Activated CD8-positive, alpha-beta memory T cell treated with anti-CD3 and anti-CD28 coated beads, Interleukin-2, amount 50 U/mL, for 1 hour (primary cell): ENCODE measurements around the gene LYSMD1.
"Not testable (repeated sequence)": the region's sequence is repeated elsewhere in the genome, so short reads cannot be mapped to it uniquely, and the experiment has no call there.

ENCODE experiments used
- DNase-seq: peaks from one replicate; pipeline ENCODE4 v3.0.0-alpha.2; 2020; ENCODE audit errors: extremely low read depth

LYSMD1 gene, protein sequence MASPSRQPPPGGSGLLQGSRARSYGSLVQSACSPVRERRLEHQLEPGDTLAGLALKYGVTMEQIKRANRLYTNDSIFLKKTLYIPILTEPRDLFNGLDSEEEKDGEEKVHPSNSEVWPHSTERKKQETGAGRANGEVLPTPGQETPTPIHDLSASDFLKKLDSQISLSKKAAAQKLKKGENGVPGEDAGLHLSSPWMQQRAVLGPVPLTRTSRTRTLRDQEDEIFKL

DNA sequence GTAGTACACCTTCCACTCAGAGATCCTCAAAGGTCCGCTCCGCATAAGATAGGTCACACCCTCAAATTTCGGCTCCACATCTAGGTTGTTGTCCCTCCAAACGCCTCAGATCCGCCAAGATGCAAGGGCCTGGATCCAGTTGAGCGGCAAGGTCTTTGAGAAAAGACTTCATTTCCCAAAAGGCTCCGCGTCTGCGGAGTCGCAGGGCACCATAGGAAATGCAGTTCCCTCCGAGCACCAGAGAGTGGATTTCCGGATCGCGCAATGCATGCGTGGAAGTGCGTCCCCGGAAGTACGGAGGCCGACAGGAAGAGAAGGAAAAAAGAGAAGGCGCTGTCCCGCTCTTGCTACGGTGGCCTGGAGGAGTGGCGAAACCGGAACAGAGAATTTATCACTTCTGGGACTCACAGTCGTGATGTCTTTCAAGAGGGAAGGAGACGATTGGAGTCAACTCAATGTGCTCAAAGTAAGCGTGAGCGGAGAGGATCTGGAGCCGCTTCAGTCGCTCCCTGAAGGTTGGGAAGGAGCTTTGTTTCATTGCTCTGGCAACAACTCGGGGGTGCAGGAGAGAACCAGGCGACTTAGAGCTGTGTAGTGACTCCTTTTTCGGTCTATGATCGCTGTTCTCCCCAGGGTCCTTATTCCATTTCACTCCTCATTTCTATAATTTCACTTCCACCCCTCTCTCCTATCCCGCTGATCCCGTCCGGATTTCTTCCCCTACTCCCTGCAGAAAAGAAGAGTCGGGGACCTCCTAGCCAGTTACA, at the start of gene LYSMD1, which contains the start of gene SCNM1:
LYSMD1 (minus strand) TSS at position 165 of the 767 bp plus-strand sequence. CDS start 644 bp downstream, outside the sequence.
SCNM1 (plus strand) TSS at position 407 of the 767 bp plus-strand sequence; CDS start at position 416, 9 bp downstream.
- peak; percentile 90 for DNase-seq

DNA sequence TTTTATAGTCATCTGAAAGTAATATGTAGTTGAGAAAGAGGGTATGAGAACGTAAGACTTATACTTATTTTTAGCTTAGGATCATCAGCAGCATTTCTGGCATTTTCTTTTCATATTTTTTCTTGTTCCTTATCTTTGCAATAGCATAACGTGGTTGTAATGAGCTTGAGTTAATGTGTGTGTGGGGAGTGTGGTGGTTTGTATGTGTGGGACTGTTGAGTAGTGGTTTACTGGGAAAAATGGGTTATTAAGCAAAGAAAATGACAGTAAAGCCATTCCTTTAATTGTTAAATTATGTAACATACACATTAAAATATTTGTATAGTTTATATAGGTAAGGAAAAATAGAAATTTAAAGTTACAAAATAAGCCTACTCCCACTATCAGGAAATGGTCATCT, 47.9 kb upstream of the LYSMD1 start:
- DNase-seq = no peak

DNA sequence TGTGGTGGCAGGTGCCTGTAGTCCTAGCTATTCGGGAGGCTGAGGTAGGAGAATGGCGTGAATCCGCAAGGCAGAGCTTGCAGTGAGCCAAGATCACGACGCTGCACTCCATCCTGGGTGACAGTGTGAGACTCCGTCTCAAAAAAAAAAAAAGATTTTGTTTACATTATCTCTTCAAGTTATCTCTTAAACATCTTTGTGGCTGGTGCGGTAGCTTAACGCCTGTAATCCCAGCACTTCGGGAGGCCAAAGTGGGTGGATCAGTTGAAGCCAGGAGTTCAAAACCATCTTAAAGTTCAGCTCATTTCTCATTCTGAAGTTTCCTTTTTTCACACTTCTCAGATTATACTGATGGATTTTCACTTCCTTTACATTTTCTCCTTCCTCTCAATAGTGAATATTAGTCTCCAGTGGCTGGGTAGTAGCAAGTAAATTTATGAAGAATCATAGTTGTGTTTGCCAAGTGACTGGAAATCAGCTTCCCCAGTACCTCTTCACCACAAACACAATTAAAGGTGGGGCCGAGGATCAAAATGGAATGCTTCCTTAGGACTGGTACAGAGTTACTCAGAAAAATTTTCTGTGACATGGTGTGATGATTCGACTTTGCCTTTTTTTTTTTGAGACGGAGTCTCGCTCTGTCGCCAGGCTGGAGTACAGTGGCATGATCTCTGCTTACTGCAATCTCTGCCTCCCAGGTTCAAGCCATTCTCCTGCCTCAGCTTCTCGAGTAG, 46.4 kb upstream of the LYSMD1 start:
- DNase-seq = no peak

DNA sequence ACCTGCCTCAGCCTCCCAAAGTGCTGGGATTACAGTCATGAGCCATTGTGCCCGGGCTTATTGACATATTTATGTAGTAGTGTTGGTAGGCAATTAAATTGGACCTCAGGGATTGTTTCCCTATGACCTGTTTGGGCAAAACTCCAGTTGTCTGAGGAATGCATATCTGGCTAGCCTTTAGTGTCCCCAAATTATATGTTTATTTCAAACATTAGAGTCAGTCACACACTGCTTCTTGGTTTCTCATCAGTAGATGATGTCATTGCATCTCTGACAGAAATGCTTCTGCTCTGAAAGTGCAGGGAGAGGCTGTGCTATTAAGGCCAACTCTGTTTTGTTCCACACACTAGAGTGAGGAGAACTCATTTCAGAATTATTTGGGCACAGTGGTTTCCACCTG, 45.1 kb upstream of the LYSMD1 start:
- no peak for DNase-seq

DNA sequence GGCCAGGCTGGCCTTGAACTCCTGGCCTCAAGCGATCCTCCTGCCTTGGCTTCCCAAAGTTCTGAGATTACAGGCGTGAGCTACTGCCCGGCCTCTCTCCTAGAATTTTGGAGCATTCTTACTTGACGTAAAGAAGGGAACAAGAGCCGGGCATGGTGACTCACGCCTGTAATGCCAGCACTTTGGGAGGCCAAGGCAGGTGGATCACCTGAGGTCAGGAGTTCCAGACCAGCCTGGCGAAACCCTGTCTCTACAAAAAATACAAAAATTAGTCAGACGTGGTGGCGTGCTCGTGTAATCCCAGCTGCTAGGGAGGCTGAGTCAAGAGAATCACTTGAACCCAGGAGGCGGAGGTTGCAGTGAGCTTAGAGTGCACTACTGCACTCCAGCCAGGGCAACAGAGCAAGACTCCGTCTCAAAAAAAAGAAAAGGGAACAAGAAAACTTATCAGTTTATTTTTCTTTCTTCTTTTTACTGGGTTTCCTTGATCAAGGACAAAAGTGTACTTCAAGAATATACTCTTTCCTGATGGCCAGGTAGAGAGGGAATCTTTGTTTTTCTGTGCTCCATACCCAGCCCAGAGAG, 39.8 kb upstream of the LYSMD1 start:
- not testable (repeated sequence) for DNase-seq

DNA sequence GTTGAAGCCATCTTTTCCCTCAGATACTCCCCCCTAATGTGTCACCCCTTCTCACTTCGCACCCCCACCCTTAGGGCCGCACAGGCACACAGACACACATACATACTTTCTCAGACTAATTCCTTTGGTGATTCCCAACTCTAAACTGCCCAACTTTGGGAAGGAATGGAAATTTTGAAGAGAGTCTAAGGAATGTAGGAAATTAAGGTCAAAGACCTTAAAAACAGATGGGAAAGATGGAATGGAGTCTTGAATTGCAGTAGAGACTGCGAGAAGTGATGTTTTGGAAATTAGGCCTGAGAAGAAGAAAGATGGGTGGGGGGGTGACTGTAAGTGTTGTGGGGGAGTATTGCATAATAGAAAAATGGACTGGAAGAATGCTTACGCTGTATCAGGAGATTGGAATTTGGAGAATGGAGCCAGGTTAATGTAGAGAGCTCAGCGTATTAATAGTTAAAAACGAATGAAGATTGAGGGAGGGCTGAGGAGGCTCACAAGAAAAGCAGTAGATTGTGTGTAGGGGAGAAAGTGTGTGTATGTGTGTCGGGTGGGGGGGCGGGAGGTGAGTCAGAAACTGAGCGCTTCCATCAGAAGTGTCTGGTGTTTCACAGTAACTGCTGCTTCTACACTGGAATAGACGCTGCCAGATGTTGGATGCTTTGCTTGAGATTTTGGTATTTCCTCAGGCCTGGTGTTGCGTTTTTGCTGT, 34.3 kb upstream of the LYSMD1 start:
- no peak for DNase-seq

DNA sequence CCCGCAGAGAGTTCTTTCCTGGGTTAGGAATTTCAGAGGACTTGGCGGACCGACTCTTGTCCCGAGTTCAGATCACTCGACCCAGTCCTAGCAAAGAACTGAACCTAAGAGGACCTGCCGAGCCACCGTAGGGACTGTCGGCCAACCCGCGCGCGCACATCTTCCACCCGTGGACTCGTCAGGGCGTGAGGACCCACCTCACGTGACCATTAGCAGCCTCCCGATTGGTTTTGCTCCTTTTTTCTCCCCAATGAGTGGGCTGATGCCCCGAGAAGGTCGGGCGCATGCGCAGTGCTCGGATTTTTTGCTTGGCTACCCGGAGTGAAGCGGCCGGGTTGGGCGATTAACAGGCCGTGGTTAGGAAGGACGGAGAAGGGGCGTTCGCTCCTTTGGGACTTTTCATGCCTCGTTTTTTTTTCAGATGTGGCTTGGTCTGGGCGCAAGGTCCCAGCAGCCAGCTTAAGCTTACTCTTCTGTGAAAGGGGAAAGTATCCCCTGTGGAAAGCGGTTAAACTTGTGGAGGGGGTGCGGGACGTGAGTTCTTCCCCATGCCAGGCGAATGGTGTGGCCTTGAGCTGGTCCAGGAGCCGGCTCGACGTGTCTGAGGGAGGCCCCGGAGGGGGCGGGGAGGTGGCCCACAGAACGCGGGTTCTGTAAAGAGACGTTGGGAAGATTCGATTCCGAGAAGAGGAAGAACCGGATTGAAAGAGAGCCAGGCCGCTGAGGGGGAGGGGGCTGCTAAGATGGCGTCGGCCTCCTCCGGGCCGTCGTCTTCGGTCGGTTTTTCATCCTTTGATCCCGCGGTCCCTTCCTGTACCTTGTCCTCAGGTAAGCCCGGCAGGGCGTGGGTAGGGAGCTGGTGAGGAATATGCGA, 32.8 kb upstream of the LYSMD1 start, which contains the start of gene PIP5K1A:
PIP5K1A (plus strand) TSS at position 299 of the 874 bp plus-strand sequence; CDS start at position 744, 445 bp downstream.
- peak; percentile 97 for DNase-seq

DNA sequence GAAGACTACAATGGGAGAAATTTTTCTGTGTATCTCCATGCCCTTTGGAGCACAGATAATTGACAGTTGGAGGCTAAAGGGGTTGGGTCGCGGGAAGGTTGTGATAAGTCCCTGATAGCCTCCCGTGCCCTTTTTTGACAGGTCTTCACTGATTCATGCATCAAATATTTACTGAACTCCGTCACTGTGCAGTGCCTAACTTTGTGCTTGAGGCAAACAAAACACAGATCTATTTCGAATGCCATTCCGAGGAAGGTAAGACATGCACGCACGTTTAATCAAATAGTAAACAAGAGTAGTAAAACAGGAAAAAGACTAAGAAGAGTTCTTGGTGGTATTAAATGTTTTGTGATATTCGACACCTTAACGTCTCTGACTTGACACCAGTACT, 32.2 kb upstream of the LYSMD1 start:
- no peak for DNase-seq

DNA sequence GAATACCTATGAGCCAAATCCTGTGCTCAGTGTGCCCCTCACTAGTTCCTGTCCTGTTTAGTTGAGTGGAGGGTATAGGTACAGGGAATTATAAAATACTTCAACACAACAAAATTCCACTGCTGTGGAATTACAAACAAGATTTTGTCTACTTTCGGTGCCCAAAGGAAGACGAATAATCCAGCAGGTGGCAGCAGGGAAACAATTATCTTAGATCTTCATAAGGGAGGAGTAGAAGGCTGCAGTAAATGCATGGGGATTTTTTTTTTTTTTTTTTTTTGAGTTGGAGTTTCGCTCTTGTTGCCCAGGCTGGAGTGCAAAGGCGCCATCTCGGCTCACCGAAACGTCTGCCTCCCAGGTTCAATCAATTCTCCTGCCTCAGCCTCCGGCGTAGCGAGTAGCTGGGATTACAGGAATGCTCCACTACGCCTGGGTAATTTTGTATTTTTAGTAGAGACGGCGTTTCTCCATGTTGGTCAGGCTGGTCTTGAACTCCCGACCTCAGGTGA, 30.6 kb upstream of the LYSMD1 start:
- peak; percentile 14 for DNase-seq

DNA sequence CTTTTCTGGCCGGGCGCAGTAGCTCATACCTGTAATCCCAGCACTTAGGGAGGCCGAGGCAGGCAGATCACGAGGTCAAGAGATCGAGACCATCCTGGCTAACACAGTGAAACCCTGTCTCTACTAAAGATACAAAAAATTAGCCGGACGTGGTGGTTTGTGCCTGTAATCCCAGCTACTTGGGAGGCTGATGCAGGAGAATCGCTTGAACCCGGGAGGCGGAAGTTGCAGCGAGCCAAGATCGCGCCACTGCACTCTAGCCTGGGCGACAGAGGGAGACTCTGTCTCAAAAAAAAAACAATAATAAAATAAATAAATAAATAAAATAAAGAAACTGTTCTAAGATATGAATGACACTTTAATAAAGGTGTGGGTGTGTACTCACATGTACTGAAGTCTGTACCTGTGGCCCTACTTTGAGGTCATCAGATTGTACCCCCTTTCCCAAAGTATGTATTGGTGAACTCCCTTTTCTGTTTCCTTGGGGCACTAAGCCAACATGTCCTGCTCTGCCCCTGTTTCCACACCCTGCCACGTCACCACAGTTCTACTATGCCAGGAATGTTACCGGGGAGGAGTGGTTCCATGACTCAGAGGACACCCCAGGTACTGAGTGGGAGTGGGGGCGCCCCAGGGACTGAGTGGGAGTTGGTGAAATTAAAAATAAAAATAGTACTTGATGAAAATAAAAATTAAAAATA, 29.3 kb upstream of the LYSMD1 start:
- not testable (repeated sequence) for DNase-seq

DNA sequence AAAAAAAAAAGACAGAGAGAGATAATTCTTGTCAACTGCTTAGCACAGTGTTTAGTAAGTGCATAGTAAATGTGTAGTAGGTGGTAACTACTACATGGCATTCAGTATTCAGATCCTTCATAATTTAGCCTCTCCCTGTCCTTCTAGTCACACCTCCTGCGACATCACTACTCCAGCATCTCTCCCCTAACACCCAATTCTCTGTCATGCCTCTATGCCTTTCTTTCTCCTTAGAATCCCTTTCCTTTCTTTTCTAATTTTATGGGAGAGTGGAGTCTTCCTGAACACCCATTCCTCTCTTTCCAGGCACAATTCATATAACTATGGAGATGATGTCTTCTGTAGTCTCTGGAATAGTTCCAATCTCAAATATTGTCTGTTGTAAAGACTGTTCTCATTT, 28.2 kb upstream of the LYSMD1 start:
- no peak for DNase-seq

DNA sequence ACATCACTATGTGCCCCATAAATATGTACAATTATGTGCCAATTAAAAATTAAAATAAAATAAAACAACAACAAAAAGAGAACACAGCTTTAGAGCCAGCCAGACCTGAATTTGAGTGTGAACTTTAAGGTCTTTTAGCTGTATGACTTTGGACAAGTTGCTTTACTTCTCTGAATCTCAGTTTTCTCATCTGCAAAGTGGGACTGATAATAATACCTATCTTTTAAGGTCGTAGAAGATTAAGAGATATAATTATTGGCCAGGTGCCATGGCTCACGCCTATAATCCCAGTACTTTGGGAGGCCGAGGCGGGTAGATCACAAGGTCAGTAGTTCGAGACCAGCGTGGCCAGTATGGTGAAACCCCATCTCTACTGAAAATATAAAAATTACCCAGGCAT, 27.6 kb upstream of the LYSMD1 start:
- no peak for DNase-seq

DNA sequence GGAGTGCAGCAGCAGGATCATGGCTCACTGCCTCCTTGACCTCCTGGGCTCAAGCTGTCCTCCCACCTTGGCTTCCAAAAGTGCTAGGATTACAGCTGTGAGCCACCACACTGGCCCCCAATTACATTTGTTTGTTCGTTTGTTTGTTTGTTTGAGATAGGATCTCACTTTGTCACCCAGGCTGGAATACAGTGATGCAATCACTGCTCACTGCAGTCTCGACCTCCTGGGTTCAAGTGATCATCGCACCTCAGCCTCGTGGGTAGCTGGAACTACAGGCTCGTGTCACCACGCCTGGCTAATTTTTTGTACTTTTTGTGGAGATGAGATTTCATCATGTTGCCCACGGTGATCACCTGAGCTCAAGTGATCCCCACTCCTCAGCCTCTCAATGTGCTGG, 26.3 kb upstream of the LYSMD1 start:
- DNase-seq = no peak

DNA sequence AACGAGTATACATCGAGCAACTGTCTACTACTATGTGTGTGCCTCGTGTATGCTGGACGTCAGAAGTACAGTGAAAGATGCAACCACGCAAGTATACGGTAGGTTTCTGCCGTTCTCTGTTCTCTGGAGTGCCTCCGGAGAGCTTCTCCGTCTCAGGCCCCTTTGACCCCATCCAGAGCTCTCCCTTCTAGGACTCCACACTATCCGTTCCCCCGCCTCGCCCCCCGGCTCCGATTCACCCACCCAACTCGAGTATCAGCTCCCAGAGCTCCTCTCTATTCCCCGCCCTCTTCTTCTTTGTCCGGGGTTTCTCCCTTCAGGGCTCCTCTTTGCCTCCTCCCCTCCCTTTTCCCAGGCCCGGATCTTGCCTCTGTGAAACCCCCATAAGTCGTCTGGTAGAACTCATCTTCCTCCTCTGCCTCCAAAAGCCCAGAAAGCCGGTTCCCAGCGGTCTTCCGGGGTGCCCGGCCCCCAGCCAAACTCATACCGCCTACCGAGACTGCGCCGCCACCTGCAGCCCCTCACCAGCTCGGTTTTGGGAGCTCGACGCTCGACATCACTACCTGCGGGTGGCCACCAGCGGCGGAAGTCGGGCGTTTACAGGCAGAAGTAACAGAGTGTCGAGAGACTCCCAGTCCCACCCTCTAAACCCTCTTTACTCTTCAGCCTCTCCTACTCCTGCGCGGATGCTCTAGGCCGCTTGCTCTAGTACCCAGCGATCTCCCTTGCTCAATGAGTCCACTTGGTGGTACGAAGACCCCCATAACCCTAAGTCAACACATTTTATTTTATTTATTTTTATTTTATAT, 24.1 kb upstream of the LYSMD1 start, which contains the start of gene VPS72:
VPS72 (minus strand) TSS at position 561 of the 809 bp plus-strand sequence; CDS start at position 485, 76 bp downstream.
- DNase-seq = peak; percentile 46

DNA sequence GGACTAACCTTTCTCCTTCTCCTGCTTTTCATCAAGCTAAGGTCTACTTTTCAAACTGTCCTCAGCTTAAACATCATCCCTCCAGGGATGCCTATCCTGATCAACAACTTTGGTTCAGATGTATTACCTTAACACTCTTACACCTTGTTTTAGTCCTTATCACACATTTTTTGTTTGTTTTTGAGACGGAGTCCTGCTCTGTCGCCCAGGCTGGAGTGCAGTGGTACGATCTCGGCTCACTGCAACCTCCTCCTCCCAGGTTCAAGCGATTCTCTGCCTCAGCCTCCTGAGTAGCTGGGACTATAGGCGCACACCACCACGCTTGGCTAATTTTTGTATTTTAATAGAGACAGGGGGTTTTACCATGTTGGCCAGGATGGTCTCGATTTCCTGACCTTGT, 23.0 kb upstream of the LYSMD1 start:
- not testable (repeated sequence) for DNase-seq

DNA sequence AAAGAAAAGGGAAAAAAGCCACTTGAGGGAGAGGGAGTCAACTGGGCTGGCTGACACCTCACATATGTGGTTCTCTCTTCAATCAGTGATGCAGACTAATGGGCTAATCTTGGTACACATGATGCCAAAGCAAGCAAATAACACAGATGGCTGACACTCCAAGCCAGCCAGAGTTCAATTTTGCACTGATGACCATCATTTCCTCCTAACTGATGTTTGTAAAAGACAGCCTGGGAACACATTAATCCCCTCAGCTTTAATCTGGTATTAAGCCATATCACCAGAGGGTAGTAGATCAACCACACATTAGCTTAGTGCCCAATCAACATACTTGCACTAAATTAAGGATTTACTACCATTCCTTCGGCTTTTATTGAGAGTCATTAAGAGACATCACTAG, 21.5 kb upstream of the LYSMD1 start:
- DNase-seq = no peak

DNA sequence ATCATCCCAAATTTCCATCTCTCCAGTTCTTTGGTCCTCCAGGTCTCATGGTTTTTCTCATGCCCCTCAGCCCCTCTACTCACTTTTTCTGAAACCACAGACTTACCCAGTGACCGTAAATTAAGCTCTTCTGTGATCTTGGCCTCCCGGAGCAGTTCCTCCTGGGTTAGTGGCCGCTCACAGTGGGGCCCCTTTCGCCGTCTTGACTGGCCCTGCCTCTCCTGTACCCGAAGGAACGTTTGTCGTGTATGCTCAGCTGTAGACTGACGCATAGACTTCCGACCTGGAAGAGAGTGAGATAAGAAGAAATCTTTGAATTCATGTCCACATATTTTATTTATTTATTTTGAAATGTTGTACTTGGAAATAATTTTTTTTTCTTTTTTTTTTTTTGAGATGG, 18.5 kb upstream of the LYSMD1 start:
- no peak for DNase-seq

DNA sequence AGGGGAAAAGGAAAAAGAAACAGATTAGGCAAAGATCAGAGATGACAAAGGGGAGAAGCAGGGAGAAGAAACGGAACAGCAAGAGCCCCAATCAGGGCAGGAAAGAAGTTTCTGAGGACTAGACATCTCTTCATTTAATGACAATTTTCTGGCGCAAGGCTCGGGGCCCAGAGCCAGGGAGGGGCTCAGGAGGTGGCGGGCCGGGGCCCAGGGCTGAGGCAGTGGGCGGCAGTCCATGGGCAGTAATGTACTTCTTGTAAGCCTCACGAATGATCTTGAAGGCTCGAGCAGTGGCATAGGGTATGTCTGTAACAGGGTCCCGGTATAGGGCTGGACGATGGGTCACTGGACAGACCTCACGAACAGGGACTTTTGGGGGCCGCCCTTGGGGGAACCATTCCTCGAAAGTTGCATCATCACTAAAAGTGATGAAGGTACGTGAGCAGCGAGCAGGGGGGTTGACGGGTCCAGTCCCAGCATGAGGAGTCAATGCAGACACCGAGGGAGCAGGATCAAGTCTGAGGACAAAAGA, 10.9 kb upstream of the LYSMD1 start:
- DNase-seq = no peak
